ENCODE results near the gene MOK.
A peak's percentile ranks its signal among the peaks of the same experiment; 100 is the strongest.

Gene MOK

DNA sequence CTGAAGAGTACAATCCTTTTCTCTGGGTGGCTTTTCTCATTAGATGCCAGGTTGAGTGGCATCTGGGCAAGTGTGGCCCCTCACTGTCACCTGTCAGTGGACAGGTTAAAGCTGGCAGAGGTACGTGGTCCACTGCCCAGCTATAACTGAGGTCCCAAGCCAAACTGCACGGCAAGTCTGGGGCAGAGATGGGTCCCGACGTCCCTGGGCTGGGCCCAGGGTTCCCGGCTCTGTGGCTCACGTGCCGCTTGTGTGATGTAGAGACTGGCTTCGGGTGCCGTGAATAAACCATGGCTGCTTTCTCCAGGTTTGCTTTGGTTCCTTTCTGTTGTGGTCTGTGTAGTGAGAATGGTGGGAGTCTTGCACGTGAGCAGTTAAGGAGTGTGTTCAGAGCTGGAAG, 87.6 kb downstream of the MOK start:
- no peak overlapping the region for H4K12ac ChIP-seq (ENCODE audit: low read depth, low read length)
- no peak overlapping the region for H3K4me3 ChIP-seq (ENCODE audit: low read depth, low read length)
- no peaks in the 10 kb centered on the region for H3K79me1 ChIP-seq (ENCODE audit: low read length)
- H3K4me2 ChIP-seq (ENCODE audit: low read length): no peak overlapping the region
- H3K4me1 ChIP-seq (ENCODE audit: control insufficient read depth in 1 of 2, insufficient read depth in 2 of 2, low read length in 2 of 2): no peaks in the 10 kb centered on the region
- H3K36me3 ChIP-seq (ENCODE audit: control insufficient read depth in 1 of 2, insufficient read depth in 2 of 2, low read length in 2 of 2): peaks cover 19 to 25% of the 10 kb centered on the region in 2 experiments
- no peak overlapping the region for H4K8ac ChIP-seq (ENCODE audit: low read depth, low read length)
- H3K18ac ChIP-seq (ENCODE audit: low read length): peak overlapping the region; percentile 39
- H3K9me3 ChIP-seq (ENCODE audit: insufficient read depth, low read depth, low read length): no peaks in the 10 kb centered on the region
- no peak overlapping the region for H2AK5ac ChIP-seq (ENCODE audit: low read length)
- no peaks in the 10 kb centered on the region for H3K27me3 ChIP-seq (ENCODE audit: insufficient read depth, low read length)
- no peaks in the 10 kb centered on the region for H3K79me2 ChIP-seq (ENCODE audit: control insufficient read depth, insufficient read depth, low read length, poor library complexity)
- H2AFZ ChIP-seq (ENCODE audit: insufficient read depth, low read length, poor library complexity): no peak overlapping the region
- H4K91ac ChIP-seq (ENCODE audit: low read depth, low read length): no peak overlapping the region
- H3K4ac ChIP-seq (ENCODE audit: low read depth, low read length): no peak overlapping the region
- no peak overlapping the region for H3K27ac ChIP-seq (ENCODE audit: low read depth, low read length)
- H2BK120ac ChIP-seq (ENCODE audit: insufficient read depth, low read length, poor library complexity): no peak overlapping the region
- H2BK5ac ChIP-seq (ENCODE audit: low read depth, low read length, poor library complexity): no peak overlapping the region
- WGBS (ENCODE audit: extremely low coverage, insufficient coverage, insufficient read length): no CpG with 5 or more reads among the region's 10 CpGs
- H3K23ac ChIP-seq (ENCODE audit: low read length): no peak overlapping the region
- no peak overlapping the region for H3K14ac ChIP-seq (ENCODE audit: low read length)
- no peak overlapping the region for H3K9ac ChIP-seq (ENCODE audit: low read length)
- no peak for DNase-seq
- H2BK12ac ChIP-seq (ENCODE audit: low read length): no peak overlapping the region

DNA sequence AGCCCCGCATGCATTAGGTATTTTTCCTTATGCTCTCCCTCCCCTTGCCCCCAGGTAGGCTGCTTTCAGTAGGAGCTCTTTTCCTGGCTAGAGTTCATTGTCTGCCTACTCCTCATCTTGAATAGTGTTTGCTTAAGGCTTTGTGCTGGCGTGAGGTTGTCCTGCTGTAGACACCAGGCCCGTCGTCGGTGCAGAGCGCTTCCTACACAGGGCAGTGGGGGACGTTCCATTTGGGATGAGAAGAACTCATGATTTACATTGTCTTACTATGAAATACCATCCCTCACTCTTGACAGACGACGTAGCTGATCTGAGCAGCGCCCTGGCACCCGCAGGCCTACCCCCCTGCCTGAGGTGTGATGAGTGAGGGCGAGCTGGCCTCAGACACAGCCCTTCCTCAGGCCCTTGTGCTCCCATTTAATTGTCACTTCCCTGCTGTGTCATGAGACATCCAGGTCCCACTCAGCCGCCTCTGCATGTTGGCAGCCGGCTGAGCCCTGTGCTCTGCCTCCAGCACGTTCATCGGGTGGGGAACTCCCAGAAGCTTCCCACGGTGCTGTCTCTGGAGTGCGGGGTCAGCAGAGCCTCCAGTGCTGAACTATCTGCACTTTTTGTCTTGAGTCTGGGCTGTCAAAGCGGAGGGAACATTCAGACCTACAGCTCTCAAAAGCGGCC, 89.3 kb downstream of the MOK start:
- no peak overlapping the region for H2BK120ac ChIP-seq (ENCODE audit: insufficient read depth, low read length, poor library complexity)
- no peak overlapping the region for H3K27ac ChIP-seq (ENCODE audit: low read depth, low read length)
- no peak overlapping the region for H3K14ac ChIP-seq (ENCODE audit: low read length)
- no peak overlapping the region for H2BK5ac ChIP-seq (ENCODE audit: low read depth, low read length, poor library complexity)
- H3K23ac ChIP-seq (ENCODE audit: low read length): no peak overlapping the region
- no peak overlapping the region for H2BK12ac ChIP-seq (ENCODE audit: low read length)
- no peaks in the 10 kb centered on the region for H3K79me1 ChIP-seq (ENCODE audit: low read length)
- no peak overlapping the region for H4K91ac ChIP-seq (ENCODE audit: low read depth, low read length)
- no peak overlapping the region for H4K12ac ChIP-seq (ENCODE audit: low read depth, low read length)
- H3K4me1 ChIP-seq (ENCODE audit: control insufficient read depth in 1 of 2, insufficient read depth in 2 of 2, low read length in 2 of 2): no peaks in the 10 kb centered on the region
- no peaks in the 10 kb centered on the region for H3K27me3 ChIP-seq (ENCODE audit: insufficient read depth, low read length)
- H3K79me2 ChIP-seq (ENCODE audit: control insufficient read depth, insufficient read depth, low read length, poor library complexity): no peaks in the 10 kb centered on the region
- H3K4ac ChIP-seq (ENCODE audit: low read depth, low read length): no peak overlapping the region
- H3K18ac ChIP-seq (ENCODE audit: low read length): peak overlapping the region; percentile 25
- peaks cover 24 to 25% of the 10 kb centered on the region in 2 experiments for H3K36me3 ChIP-seq (ENCODE audit: control insufficient read depth in 1 of 2, insufficient read depth in 2 of 2, low read length in 2 of 2)
- no peak overlapping the region for H2AK5ac ChIP-seq (ENCODE audit: low read length)
- H3K4me2 ChIP-seq (ENCODE audit: low read length): no peak overlapping the region
- no peak overlapping the region for H4K8ac ChIP-seq (ENCODE audit: low read depth, low read length)
- WGBS (ENCODE audit: extremely low coverage, insufficient coverage, insufficient read length): no CpG with 5 or more reads among the region's 20 CpGs
- no peak overlapping the region for H3K4me3 ChIP-seq (ENCODE audit: low read depth, low read length)
- no peak overlapping the region for H2AFZ ChIP-seq (ENCODE audit: insufficient read depth, low read length, poor library complexity)
- H3K9me3 ChIP-seq (ENCODE audit: insufficient read depth, low read depth, low read length): no peaks in the 10 kb centered on the region
- no peak overlapping the region for H3K9ac ChIP-seq (ENCODE audit: low read length)
- no peak for DNase-seq

DNA sequence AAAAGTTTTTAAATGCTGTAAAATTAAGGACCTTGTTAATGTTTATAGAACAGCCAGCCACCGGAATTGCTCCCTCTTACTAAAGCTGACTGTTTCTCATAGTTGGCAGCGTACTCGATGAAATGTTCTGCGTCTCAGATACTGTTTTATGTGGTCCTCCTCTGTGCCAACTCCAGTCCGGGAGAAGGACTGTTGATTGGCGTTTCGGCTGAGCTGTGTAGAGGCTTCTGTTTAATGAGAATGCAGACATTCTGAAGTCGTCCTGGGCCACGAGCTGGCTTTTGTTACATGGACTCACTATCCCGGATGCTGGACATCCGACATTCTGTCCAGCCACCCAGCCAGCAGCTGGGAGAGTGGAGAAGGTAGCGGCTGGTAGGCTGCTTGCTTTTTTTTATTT, 89.9 kb downstream of the MOK start:
- no peak overlapping the region for H3K27ac ChIP-seq (ENCODE audit: low read depth, low read length)
- H3K9ac ChIP-seq (ENCODE audit: low read length): no peak overlapping the region
- no peaks in the 10 kb centered on the region for H3K79me1 ChIP-seq (ENCODE audit: low read length)
- no peak overlapping the region for H4K12ac ChIP-seq (ENCODE audit: low read depth, low read length)
- no peak overlapping the region for H3K4me3 ChIP-seq (ENCODE audit: low read depth, low read length)
- no peaks in the 10 kb centered on the region for H3K79me2 ChIP-seq (ENCODE audit: control insufficient read depth, insufficient read depth, low read length, poor library complexity)
- H4K8ac ChIP-seq (ENCODE audit: low read depth, low read length): no peak overlapping the region
- no peaks in the 10 kb centered on the region for H3K9me3 ChIP-seq (ENCODE audit: insufficient read depth, low read depth, low read length)
- no peak overlapping the region for H3K4ac ChIP-seq (ENCODE audit: low read depth, low read length)
- H3K27me3 ChIP-seq (ENCODE audit: insufficient read depth, low read length): no peaks in the 10 kb centered on the region
- no peak overlapping the region for H2AFZ ChIP-seq (ENCODE audit: insufficient read depth, low read length, poor library complexity)
- H3K4me1 ChIP-seq (ENCODE audit: control insufficient read depth in 1 of 2, insufficient read depth in 2 of 2, low read length in 2 of 2): no peaks in the 10 kb centered on the region
- no peak overlapping the region for H3K14ac ChIP-seq (ENCODE audit: low read length)
- H3K4me2 ChIP-seq (ENCODE audit: low read length): no peak overlapping the region
- no peak overlapping the region for H2BK12ac ChIP-seq (ENCODE audit: low read length)
- WGBS (ENCODE audit: extremely low coverage, insufficient coverage, insufficient read length): no CpG with 5 or more reads among the region's 12 CpGs
- no peak overlapping the region for H3K18ac ChIP-seq (ENCODE audit: low read length)
- H2BK120ac ChIP-seq (ENCODE audit: insufficient read depth, low read length, poor library complexity): no peak overlapping the region
- DNase-seq: no peak
- no peak overlapping the region for H2AK5ac ChIP-seq (ENCODE audit: low read length)
- H3K23ac ChIP-seq (ENCODE audit: low read length): no peak overlapping the region
- H4K91ac ChIP-seq (ENCODE audit: low read depth, low read length): no peak overlapping the region
- H2BK5ac ChIP-seq (ENCODE audit: low read depth, low read length, poor library complexity): no peak overlapping the region
- peaks cover 25 to 28% of the 10 kb centered on the region in 2 experiments for H3K36me3 ChIP-seq (ENCODE audit: control insufficient read depth in 1 of 2, insufficient read depth in 2 of 2, low read length in 2 of 2)

DNA sequence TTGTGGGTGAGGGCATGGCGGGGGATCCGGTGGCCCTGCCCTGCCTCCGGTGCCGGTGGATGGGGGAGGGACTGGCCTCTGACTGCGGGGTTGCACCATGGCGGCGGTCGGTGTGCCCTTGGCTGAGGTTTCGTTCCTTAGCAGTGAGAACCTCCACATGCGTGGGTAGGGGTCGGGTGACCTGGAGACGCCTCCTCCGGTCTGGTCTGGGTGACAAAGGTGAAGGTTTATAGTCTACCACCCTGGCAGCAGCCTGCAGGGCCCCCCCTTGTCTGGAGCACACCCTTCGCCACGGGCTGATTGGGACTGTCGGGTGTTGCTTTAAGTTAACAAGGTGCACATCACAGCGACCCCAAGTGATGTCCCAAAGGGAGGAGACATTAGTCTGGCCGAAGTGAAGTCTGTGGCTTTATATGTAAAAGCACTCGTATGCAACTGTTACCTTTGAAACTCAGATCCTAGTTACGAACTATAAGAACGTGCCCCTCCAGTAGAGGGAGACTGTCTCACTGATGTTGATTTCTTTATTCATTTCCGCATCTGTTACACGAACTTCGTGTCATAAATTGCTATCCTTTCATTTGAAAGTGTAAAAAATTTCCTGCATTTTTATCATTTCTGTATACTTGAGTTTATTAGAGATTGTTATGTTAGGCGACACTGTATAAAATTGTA, 90.8 kb downstream of the MOK start:
- H3K9ac ChIP-seq (ENCODE audit: low read length): no peak overlapping the region
- DNase-seq: no peak
- H4K91ac ChIP-seq (ENCODE audit: low read depth, low read length): no peak overlapping the region
- no peak overlapping the region for H2BK12ac ChIP-seq (ENCODE audit: low read length)
- no peaks in the 10 kb centered on the region for H3K4me1 ChIP-seq (ENCODE audit: control insufficient read depth in 1 of 2, insufficient read depth in 2 of 2, low read length in 2 of 2)
- no peaks in the 10 kb centered on the region for H3K27me3 ChIP-seq (ENCODE audit: insufficient read depth, low read length)
- no peak overlapping the region for H3K23ac ChIP-seq (ENCODE audit: low read length)
- no peak overlapping the region for H4K8ac ChIP-seq (ENCODE audit: low read depth, low read length)
- no peak overlapping the region for H2AFZ ChIP-seq (ENCODE audit: insufficient read depth, low read length, poor library complexity)
- no peaks in the 10 kb centered on the region for H3K79me2 ChIP-seq (ENCODE audit: control insufficient read depth, insufficient read depth, low read length, poor library complexity)
- H3K4me2 ChIP-seq (ENCODE audit: low read length): no peak overlapping the region
- H2AK5ac ChIP-seq (ENCODE audit: low read length): no peak overlapping the region
- no peaks in the 10 kb centered on the region for H3K9me3 ChIP-seq (ENCODE audit: insufficient read depth, low read depth, low read length)
- no peak overlapping the region for H4K12ac ChIP-seq (ENCODE audit: low read depth, low read length)
- no peak overlapping the region for H3K27ac ChIP-seq (ENCODE audit: low read depth, low read length)
- peaks cover 28 to 29% of the 10 kb centered on the region in 2 experiments for H3K36me3 ChIP-seq (ENCODE audit: control insufficient read depth in 1 of 2, insufficient read depth in 2 of 2, low read length in 2 of 2)
- H3K79me1 ChIP-seq (ENCODE audit: low read length): no peaks in the 10 kb centered on the region
- H3K4ac ChIP-seq (ENCODE audit: low read depth, low read length): no peak overlapping the region
- no peak overlapping the region for H2BK120ac ChIP-seq (ENCODE audit: insufficient read depth, low read length, poor library complexity)
- WGBS (ENCODE audit: extremely low coverage, insufficient coverage, insufficient read length): no CpG with 5 or more reads among the region's 25 CpGs
- H2BK5ac ChIP-seq (ENCODE audit: low read depth, low read length, poor library complexity): no peak overlapping the region
- H3K4me3 ChIP-seq (ENCODE audit: low read depth, low read length): no peak overlapping the region
- no peak overlapping the region for H3K18ac ChIP-seq (ENCODE audit: low read length)
- H3K14ac ChIP-seq (ENCODE audit: low read length): no peak overlapping the region

All from trophoblast cell (in vitro differentiated cells and primary cell).